HepG2 (cell line): ENCODE results near the gene DPEP3. TPM values are rescaled to one million over a fixed set of nuclear protein-coding genes. Genes with fewer than 3 reads are reported as not detected.

ENCODE experiments used
- CENPT ChIP-seq: sonication (generic); formaldehyde crosslinking; IDR thresholded peaks from 2 replicates; pipeline ENCODE4 v1.8.0; 2022; ENCODE audit warnings: low read depth, mild to moderate bottlenecking, moderate library complexity, missing genetic modification reagents
- GZF1 ChIP-seq: sonication (generic); formaldehyde crosslinking; IDR thresholded peaks from 2 replicates; pipeline ENCODE4 v1.5.1; 2020; ENCODE audit warnings: mild to moderate bottlenecking, missing genetic modification reagents
- HCFC1 ChIP-seq: fragments of 150-350 bp; IDR thresholded peaks from 2 replicates; pipeline ENCODE4 v1.6.1; 2014; ENCODE audit warnings: low read depth, low read length
- HNF1B ChIP-seq: sonication (generic); formaldehyde crosslinking; IDR thresholded peaks from 2 replicates; pipeline ENCODE4 v1.5.1; 2020; ENCODE audit warnings: mild to moderate bottlenecking, moderate library complexity, missing genetic modification reagents
- HNRNPL ChIP-seq: fragments of 200-400 bp; formaldehyde crosslinking; IDR thresholded peaks from 2 replicates; pipeline ENCODE4 v1.6.1; 2017; ENCODE audit warnings: mild to moderate bottlenecking, low read depth, low read length
- HNRNPLL ChIP-seq: fragments of 200-400 bp; formaldehyde crosslinking; IDR thresholded peaks from 2 replicates; pipeline ENCODE4 v1.6.1; 2017; ENCODE audit warnings: mild to moderate bottlenecking, low read depth, low read length; ENCODE audit not compliant: poor library complexity, severe bottlenecking
- HOXD1 ChIP-seq: sonication (generic); formaldehyde crosslinking; IDR thresholded peaks from 2 replicates; pipeline ENCODE4 v1.5.0; 2020; ENCODE audit warnings: missing genetic modification reagents
- ISL2 ChIP-seq: sonication (generic); formaldehyde crosslinking; IDR thresholded peaks from 2 replicates; pipeline ENCODE4 v1.5.0; 2020; ENCODE audit warnings: missing genetic modification reagents
- KMT2A ChIP-seq: sonication (generic); formaldehyde crosslinking; IDR thresholded peaks from 2 replicates; pipeline ENCODE4 v1.4.0; 2020; ENCODE audit warnings: missing genetic modification reagents
- MEIS1 ChIP-seq: sonication (generic); formaldehyde crosslinking; IDR thresholded peaks from 2 replicates; pipeline ENCODE4 v1.9.0; 2021; ENCODE audit warnings: mild to moderate bottlenecking, missing genetic modification reagents, moderate library complexity, borderline replicate concordance
- POLR2AphosphoS2 ChIP-seq: IDR thresholded peaks from 2 replicates; pipeline ENCODE4 v1.6.1; 2011; ENCODE audit warnings: low read depth, low read length, improper control_type of control experiment
- RAD51 ChIP-seq: fragments of 450-650 bp; IDR thresholded peaks from 2 replicates; pipeline ENCODE4 v1.6.1; 2016; ENCODE audit warnings: borderline replicate concordance
- RFX5 ChIP-seq: IDR thresholded peaks from 2 replicates; pipeline ENCODE4 v1.6.1; 2011; ENCODE audit warnings: low read depth, low read length, improper control_type of control experiment
- RFXANK ChIP-seq: IDR thresholded peaks from 2 replicates; pipeline ENCODE4 v1.6.1; 2016
- TP53 ChIP-seq: sonication (generic); formaldehyde crosslinking; conservative IDR thresholded peaks from 2 replicates; pipeline ENCODE4 v1.4.0; 2020; ENCODE audit warnings: missing genetic modification reagents
- ZBTB2 ChIP-seq: sonication (generic); formaldehyde crosslinking; IDR thresholded peaks from 2 replicates; pipeline ENCODE4 v1.8.0; 2022; ENCODE audit warnings: low read depth, missing genetic modification reagents
- ZBTB20 ChIP-seq: sonication (generic); formaldehyde crosslinking; IDR thresholded peaks from 2 replicates; pipeline ENCODE4 v1.8.1; 2023; ENCODE audit warnings: missing genetic modification reagents, low read depth, mild to moderate bottlenecking, borderline replicate concordance
- ZBTB7B ChIP-seq: sonication (generic); formaldehyde crosslinking; IDR thresholded peaks from 2 replicates; pipeline ENCODE4 v1.4.0; 2020; ENCODE audit warnings: missing genetic modification reagents
- ZFP36L2 ChIP-seq: sonication (generic); formaldehyde crosslinking; IDR thresholded peaks from 2 replicates; pipeline ENCODE4 v1.4.0; 2020; ENCODE audit warnings: missing genetic modification reagents
- ZNF230 ChIP-seq: sonication (generic); formaldehyde crosslinking; IDR thresholded peaks from 2 replicates; pipeline ENCODE4 v1.4.0; 2020; ENCODE audit warnings: mild to moderate bottlenecking, missing genetic modification reagents
- ZNF235 ChIP-seq: sonication (generic); formaldehyde crosslinking; IDR thresholded peaks from 2 replicates; pipeline ENCODE4 v1.8.1; 2023; ENCODE audit warnings: mild to moderate bottlenecking, missing genetic modification reagents, borderline replicate concordance
- ZNF275 ChIP-seq: sonication (generic); formaldehyde crosslinking; IDR thresholded peaks from 2 replicates; pipeline ENCODE4 v1.8.0; 2022; ENCODE audit warnings: missing genetic modification reagents, mild to moderate bottlenecking, inconsistent platforms, borderline replicate concordance
- ZNF3 ChIP-seq: IDR thresholded peaks from 2 replicates; pipeline ENCODE4 v1.7.0; 2017; ENCODE audit warnings: inconsistent platforms
- ZNF567 ChIP-seq: sonication (generic); formaldehyde crosslinking; IDR thresholded peaks from 2 replicates; pipeline ENCODE4 v1.8.1; 2023; ENCODE audit warnings: mild to moderate bottlenecking, missing genetic modification reagents, borderline replicate concordance
- ZNF7 ChIP-seq: IDR thresholded peaks from 2 replicates; pipeline ENCODE4 v1.6.1; 2016; ENCODE audit warnings: missing biosample characterization, missing genetic modification reagents
- ZNF784 ChIP-seq: sonication (generic); formaldehyde crosslinking; IDR thresholded peaks from 2 replicates; pipeline ENCODE4 v1.5.1; 2020; ENCODE audit warnings: missing genetic modification reagents, mild to moderate bottlenecking, borderline replicate concordance
- polyA plus RNA-seq, 8 experiments: library from polyadenylated mRNA; depleted of rRNA in 3 of 8; stranded (reverse) in 7 of 8; unstranded in 1 of 8; fragments of >200 nt; fragmentation: Illumina TruSeq in 4 of 8; extraction: Trizol in 4 of 8; gene quantifications; 2 replicates each; pipeline versions ENCODE4 v1.2.1 to v1.2.3, GENCODE V29; 2011 to 2016; ENCODE audit warnings: low read depth in 4 of 8, missing spikeins in 1 of 8, mixed read lengths in 1 of 8; ENCODE audit not compliant: insufficient read depth in 1 of 8
- total RNA-seq, 5 experiments: library from RNA; depleted of rRNA; stranded (reverse); fragments of >200 nt; fragmentation: Illumina TruSeq; extraction: Trizol; gene quantifications; 2 replicates each; pipeline ENCODE4 v1.2.3, GENCODE V29; 2016; ENCODE audit warnings: low read depth in 1 of 5

DPEP3 gene
- total and polyA plus RNA-seq, 2 of the 13 experiments (the other 11 are each of a cell fraction or from before 2014, with no cell fraction given): not detected

- TF ChIP-seq KMT2A (CRISPR knock-in tag) (no peak; the same call in 1 of the 2 replicates), ISL2 (CRISPR knock-in tag) (0 out of 2 replicates have a peak, but pooled peaks have one; percentile 35), ZBTB7B (CRISPR knock-in tag) (peak; percentile 99), ZNF230 (CRISPR knock-in tag) (peak; percentile 49; the same call in 1 of the 2 replicates), ZNF7 (CRISPR knock-in tag) (no peak; the same call in 1 of the 2 replicates), ZNF567 (CRISPR knock-in tag) (peak; percentile 68; the same call in 1 of the 2 replicates), RFXANK (no peak), ZNF784 (peak; percentile 69; the same call in 1 of the 2 replicates), TP53 (CRISPR knock-in tag) (0 out of 2 replicates have a peak, but pooled peaks have one; percentile 28), HNRNPL (0 out of 2 replicates have a peak, but pooled peaks have one; percentile 11), ZNF235 (peak; percentile 75; the same call in 1 of the 2 replicates), ZBTB2 (CRISPR knock-in tag) (peak; percentile 94), RAD51 (no peak), RFX5 (no peak), HNRNPLL (peak; percentile 70), HCFC1 (peak; percentile 5; the same call in 1 of the 2 replicates), ZNF3 (CRISPR knock-in tag) (no peak; the same call in 1 of the 2 replicates), MEIS1 (CRISPR knock-in tag) (no peak), HNF1B (CRISPR knock-in tag) (peak; percentile 86), HOXD1 (CRISPR knock-in tag) (no peak; the same call in 1 of the 2 replicates), POLR2AphosphoS2 (no peak), CENPT (CRISPR knock-in tag) (no peak; the same call in 1 of the 2 replicates), ZNF275 (no peak), ZFP36L2 (CRISPR knock-in tag) (no peak), ZBTB20 (no peak), GZF1 (CRISPR knock-in tag) (no peak)
These were observed 11.7 kb downstream of the DPEP3 start, which contains the start of gene SLC12A4 (continued) for GRCh38 chr16:67968400-67969253.
